ENCODE results near the gene FOXP3.

- TF ChIP-seq, protein P1, sequence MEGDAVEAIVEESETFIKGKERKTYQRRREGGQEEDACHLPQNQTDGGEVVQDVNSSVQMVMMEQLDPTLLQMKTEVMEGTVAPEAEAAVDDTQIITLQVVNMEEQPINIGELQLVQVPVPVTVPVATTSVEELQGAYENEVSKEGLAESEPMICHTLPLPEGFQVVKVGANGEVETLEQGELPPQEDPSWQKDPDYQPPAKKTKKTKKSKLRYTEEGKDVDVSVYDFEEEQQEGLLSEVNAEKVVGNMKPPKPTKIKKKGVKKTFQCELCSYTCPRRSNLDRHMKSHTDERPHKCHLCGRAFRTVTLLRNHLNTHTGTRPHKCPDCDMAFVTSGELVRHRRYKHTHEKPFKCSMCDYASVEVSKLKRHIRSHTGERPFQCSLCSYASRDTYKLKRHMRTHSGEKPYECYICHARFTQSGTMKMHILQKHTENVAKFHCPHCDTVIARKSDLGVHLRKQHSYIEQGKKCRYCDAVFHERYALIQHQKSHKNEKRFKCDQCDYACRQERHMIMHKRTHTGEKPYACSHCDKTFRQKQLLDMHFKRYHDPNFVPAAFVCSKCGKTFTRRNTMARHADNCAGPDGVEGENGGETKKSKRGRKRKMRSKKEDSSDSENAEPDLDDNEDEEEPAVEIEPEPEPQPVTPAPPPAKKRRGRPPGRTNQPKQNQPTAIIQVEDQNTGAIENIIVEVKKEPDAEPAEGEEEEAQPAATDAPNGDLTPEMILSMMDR (IDR thresholded peaks at IDR 0.05): no peak
- no peak for TF ChIP-seq POLR2AphosphoS5 (IDR thresholded peaks at IDR 0.05)
Measured at GRCh38 chrX:49211074-49211473, 53.4 kb downstream of the FOXP3 start.

Measured in transverse colon (tissue), 4 donors.